Measurements from ENCODE around the gene THG1L.
A peak's percentile ranks its signal among the peaks of the same experiment; 100 is the strongest.

Gene THG1L

DNA sequence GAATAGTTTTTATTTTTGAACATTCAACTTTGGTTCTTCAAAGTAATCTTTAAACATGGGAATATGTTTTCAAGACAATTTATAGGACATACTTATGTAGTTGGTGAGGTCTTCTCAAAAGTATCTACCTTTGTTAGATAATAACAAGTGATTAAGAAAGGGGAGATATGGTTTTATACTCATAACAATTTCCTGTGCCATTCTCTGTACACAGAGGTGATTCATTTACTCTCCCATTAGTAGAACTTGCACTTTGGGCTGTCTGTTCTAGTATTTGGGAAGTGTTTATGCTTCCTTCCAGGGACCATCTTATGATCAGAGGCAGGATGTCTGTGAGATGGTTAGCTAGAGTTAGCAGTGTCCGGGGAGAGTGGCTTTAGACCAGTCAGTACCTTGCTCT, 27.5 kb downstream of the THG1L start:
- H3K27ac Mint-ChIP-seq, result no peak overlapping the region

DNA sequence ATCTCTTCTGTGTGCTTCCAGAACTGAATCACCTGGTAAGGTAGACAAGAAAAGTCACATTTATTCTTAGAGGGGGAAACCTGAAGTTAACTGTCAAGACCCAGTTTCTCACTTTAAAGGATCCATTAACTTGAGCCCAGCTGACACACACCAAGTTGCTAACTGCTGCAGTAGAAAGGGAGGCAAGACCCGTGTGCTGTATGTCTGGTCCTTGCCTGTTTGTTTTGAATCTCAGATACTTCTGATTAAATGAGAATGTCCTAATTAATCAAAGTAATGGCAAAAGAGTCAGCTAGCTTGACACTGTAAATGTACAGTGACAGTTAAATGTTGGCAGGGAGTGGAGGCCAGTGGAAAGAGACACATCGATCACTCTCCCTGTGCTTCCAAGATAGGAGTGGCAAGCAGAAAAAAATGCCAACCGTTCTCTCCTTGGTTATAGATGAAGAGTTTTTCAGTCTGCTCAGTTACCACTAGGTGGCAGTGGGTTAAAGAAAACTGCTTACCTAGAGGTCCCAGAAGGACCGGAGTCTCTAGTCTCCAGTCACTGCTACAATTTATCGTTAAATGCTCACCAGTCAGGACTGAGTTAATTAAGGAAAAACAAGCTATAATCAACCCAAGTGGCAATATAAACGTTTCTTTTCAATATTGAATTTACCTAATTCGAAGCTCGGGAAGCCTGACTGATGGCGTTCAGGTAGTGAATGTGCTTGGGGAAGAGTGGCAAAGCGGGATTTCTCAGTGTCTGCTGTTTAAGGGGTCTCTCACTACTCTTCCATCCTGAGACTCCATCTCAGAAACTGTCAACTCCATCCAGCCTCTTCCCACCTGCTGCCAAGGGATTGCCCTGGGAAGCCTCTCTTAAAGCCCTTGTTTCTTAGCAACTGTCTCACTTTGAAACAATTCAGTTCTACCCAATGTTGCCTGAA, 30.7 kb downstream of the THG1L start:
- H3K4me1 Mint-ChIP-seq, result peaks cover 3% of the 10 kb centered on the region
- H3K27ac Mint-ChIP-seq, result no peak overlapping the region
- no peaks in the 10 kb centered on the region for H3K36me3 Mint-ChIP-seq
- no peaks in the 10 kb centered on the region for H3K9me3 Mint-ChIP-seq
- DNase-seq (ENCODE audit: low spot score in 2 of 2) (peak; percentile 14 to 28), ATAC-seq (ENCODE audit: low read depth) (peak; percentile 85)
- no peaks in the 10 kb centered on the region for H3K27me3 Mint-ChIP-seq
- no peak overlapping the region for H3K4me3 Mint-ChIP-seq

More for the DNA sequence above, 27.5 kb downstream of the THG1L start:
- no peak overlapping the region for H3K4me3 Mint-ChIP-seq
- no peak for ATAC-seq (ENCODE audit: low read depth)
- H3K36me3 Mint-ChIP-seq, result peaks cover 11% of the 10 kb centered on the region
- no peak for DNase-seq (ENCODE audit: low spot score in 2 of 2)
- H3K27me3 Mint-ChIP-seq, result no peaks in the 10 kb centered on the region
- no peaks in the 10 kb centered on the region for H3K4me1 Mint-ChIP-seq
- no peaks in the 10 kb centered on the region for H3K9me3 Mint-ChIP-seq

DNA sequence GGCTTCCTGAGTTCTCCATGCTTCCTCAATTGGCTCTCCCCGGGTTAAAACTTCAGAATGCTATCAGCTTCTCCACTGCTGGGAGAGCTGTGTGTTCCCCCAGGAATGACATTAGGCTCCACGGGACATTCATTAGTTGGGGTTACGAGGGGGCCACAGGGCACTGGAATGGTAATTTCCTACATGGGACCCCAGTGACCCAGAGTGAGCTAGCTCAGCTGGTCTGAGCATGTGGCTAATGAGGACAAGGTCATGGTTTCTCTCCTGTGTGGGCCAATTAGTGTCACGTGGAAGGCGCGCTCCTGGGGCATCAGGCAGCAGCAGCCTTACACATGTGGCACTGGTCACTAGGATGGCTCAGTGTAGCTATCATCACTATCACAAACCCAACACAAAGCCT, 33.3 kb downstream of the THG1L start:
- ATAC-seq (ENCODE audit: low read depth), result no peak

DNA sequence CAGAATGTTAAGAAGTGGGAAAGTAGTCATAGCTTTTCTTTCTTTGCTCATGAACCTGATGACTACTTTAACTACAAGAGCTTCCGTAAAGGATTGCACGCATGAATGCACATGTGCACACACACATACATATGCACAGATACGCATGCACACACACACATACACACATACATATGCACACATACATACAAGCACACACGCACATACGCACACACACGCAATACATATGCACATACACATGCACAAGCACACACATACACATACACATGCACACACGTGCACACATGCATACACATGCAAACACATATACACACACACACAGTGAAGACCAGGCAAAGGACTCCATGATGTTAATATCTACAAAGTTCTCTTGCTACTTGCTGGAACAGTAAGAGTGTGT, 35.2 kb downstream of the THG1L start:
- Mint-ChIP-seq H3K4me1 (peaks cover 3% of the 10 kb centered on the region), H3K36me3 (no peaks in the 10 kb centered on the region), H3K27me3 (no peaks in the 10 kb centered on the region), H3K27ac (no peak overlapping the region), H3K4me3 (no peak overlapping the region), H3K9me3 (no peaks in the 10 kb centered on the region)
- ATAC-seq (ENCODE audit: low read depth) (no peak), DNase-seq (ENCODE audit: low spot score in 2 of 2) (no peak)

More for the DNA sequence above, 33.3 kb downstream of the THG1L start:
- Mint-ChIP-seq H3K9me3 (no peaks in the 10 kb centered on the region), H3K4me1 (peaks cover 3% of the 10 kb centered on the region), H3K27ac (no peak overlapping the region), H3K27me3 (no peaks in the 10 kb centered on the region), H3K36me3 (no peaks in the 10 kb centered on the region), H3K4me3 (no peak overlapping the region)
- no peak for DNase-seq (ENCODE audit: low spot score in 2 of 2)

DNA sequence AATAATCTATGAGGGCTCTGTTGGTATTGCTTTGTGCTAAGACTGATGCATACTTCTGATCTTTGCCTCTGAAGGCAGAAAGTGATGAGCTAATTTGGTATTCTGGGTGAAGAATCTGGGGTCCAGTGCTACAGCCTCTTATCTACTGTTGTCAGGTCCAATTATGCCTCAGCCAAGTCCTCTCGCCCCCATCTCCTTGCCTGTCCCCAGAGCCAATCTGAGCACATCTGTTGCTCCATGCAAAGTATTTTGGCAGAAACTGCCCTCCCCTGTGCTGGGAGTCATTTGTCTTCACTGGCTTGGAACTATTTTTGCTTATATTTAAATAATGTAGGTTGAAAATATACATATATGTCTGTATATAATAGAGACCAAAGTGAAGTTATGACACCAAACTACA, 35.7 kb downstream of the THG1L start:
- DNase-seq (ENCODE audit: low spot score in 2 of 2) (no peak), ATAC-seq (ENCODE audit: low read depth) (no peak)
- no peaks in the 10 kb centered on the region for H3K27me3 Mint-ChIP-seq
- no peak overlapping the region for H3K27ac Mint-ChIP-seq
- H3K36me3 Mint-ChIP-seq, result no peaks in the 10 kb centered on the region
- H3K4me3 Mint-ChIP-seq, result no peak overlapping the region
- H3K4me1 Mint-ChIP-seq, result peaks cover 3% of the 10 kb centered on the region
- H3K9me3 Mint-ChIP-seq, result no peaks in the 10 kb centered on the region

DNA sequence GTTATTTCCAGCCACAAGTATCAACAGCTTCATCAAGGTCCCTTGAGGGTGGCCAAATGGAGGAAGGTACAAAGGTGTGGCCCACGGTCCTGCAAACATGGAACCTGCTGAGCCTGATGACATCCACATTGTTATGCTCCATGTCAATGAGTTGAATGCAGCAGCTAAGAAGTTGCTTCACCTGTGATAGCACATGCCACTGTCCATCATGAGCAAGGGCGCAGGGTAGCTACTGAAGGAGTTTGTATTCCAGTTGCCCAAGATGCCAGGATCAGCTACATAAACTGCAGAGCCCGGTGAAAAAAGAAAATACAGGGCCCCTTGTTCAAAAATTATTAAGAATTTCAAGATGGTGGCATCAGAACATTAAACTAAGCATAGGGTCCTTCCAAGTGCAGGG, 36.5 kb downstream of the THG1L start:
- Mint-ChIP-seq H3K9me3 (no peaks in the 10 kb centered on the region), H3K36me3 (no peaks in the 10 kb centered on the region), H3K27ac (no peak overlapping the region), H3K4me3 (no peak overlapping the region), H3K4me1 (peaks cover 6% of the 10 kb centered on the region), H3K27me3 (no peaks in the 10 kb centered on the region)
- no peak for ATAC-seq (ENCODE audit: low read depth)
- DNase-seq (ENCODE audit: low spot score in 2 of 2), result no peak

DNA sequence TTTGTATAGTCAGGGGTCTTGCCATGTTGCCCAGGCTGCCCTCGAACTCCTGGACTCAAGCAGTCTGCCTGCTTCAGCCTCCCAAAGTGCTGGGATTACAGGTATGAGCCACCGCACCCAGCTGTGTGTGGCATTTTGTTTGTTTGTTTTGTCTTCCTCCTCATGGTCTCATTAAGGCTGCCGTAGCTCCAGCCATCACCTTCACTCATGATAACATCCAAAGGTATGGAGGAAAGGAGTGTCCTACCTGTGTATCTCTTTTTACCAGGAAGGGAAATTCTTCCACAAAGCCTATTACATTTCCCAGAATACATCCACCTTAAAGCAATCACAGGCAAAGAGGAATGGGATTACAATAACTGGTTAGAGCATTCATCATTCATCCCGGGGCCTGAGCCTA, 39.4 kb downstream of the THG1L start:
- Mint-ChIP-seq H3K4me1 (peaks cover 6% of the 10 kb centered on the region), H3K27ac (no peak overlapping the region), H3K27me3 (peaks cover 3% of the 10 kb centered on the region), H3K9me3 (no peaks in the 10 kb centered on the region), H3K4me3 (no peak overlapping the region), H3K36me3 (peaks cover 3% of the 10 kb centered on the region)
- no peak for ATAC-seq (ENCODE audit: low read depth)
- no peak for DNase-seq (ENCODE audit: low spot score in 2 of 2)

DNA sequence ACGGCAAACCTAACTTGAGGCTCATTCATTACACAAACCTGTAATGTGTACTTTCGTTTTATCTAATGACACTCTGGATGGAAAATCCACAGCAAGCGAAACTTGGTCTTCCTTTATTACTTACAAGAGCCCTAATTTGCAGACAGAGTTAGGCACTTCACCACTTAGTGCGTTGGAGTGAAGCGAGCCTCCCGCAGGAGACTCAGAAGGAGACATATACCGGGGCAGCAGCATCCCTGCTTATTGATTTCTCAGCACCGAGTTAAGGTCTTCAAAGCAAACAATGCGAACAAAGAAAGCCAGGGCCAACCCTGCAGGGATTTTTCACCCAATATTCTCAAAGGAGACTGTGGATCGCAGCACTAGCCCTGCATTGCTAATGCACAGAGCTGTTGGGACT, 40.9 kb downstream of the THG1L start:
- DNase-seq (ENCODE audit: low spot score in 2 of 2) (no peak), ATAC-seq (ENCODE audit: low read depth) (no peak)
- Mint-ChIP-seq H3K36me3 (peaks cover 3% of the 10 kb centered on the region), H3K4me1 (peaks cover 3% of the 10 kb centered on the region), H3K4me3 (peak overlapping the region; percentile 63), H3K27me3 (peaks cover 3% of the 10 kb centered on the region), H3K27ac (no peak overlapping the region), H3K9me3 (no peaks in the 10 kb centered on the region)

DNA sequence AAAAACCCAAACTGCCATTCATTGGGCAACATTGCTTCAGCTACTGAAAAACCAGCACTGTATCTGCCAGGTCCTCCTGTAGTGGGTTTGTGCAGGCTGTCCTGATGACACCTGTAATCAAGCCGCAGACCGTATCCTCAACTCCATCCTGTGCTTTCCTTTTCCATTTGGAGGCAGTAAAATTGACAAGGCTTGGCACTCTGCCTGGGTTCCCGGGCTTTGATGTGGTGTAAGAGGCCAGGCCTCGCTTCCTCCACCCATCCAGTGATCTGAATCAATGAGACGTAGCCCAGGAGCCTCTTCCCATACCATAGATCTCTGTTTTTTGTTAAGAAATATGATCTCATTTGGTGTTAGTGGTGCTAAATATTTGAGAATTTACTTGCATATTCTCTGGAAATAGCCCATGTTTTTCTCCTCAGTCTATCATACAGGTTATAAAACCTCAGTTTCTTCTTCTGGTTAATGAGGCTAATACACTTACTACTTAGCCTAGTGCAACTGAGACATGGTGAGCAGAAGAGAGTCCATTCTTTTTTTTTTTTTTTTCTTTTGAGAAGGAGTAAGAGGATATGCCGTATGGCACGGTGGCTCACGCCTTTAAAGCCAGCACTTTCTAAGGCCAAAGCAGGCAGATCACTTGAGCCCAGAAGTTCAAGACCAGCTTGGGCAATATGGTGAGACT, 47.0 kb downstream of the THG1L start:
- no peaks in the 10 kb centered on the region for H3K4me1 Mint-ChIP-seq
- no peaks in the 10 kb centered on the region for H3K9me3 Mint-ChIP-seq
- ATAC-seq (ENCODE audit: low read depth) (no peak), DNase-seq (ENCODE audit: low spot score in 2 of 2) (no peak)
- H3K4me3 Mint-ChIP-seq, result no peak overlapping the region
- peaks cover 1% of the 10 kb centered on the region for H3K36me3 Mint-ChIP-seq
- H3K27me3 Mint-ChIP-seq, result peaks cover 3% of the 10 kb centered on the region
- no peak overlapping the region for H3K27ac Mint-ChIP-seq

DNA sequence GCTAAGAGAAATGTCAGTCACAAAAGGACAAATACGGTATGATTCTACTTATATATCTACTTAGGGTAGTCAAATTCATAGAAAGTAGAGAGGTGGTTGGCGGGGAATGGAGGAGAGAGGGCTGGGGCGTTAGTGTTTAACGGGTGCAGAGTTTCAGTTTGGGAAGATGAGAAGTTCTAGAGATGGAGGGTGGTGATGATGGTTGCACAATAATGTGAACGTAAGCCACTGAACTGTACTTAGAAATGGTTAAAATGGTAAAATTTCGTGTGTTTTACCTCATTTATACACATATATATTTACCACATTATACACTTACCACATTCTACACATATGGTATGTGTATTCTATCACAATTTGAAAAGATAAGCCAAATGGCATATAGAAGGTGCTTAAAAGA, 48.0 kb downstream of the THG1L start:
- no peak for ATAC-seq (ENCODE audit: low read depth)
- no peaks in the 10 kb centered on the region for H3K4me1 Mint-ChIP-seq

DNA sequence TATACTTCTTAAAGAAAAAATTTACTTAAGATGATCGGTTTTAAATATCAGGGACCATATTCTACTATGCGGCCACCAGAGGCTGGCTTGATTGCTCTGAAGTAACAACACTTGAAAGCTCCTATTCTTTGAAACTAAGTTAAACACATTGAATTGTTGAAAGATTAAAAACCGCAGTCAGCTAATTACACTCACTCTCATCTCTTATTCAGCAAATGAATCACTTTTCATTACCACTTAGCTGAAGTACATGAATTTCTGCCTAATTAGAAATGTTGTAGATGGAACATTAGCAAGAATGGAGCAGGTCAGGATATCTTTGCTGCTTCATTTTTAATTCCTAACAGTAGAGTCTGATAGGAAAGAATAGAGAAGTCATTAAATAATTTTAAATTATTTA, 54.6 kb downstream of the THG1L start:
- H3K27me3 Mint-ChIP-seq, result no peaks in the 10 kb centered on the region
- H3K9me3 Mint-ChIP-seq, result no peaks in the 10 kb centered on the region
- peaks cover 21% of the 10 kb centered on the region for H3K36me3 Mint-ChIP-seq
- no peak overlapping the region for H3K4me3 Mint-ChIP-seq
- DNase-seq (ENCODE audit: low spot score in 2 of 2) (no peak), ATAC-seq (ENCODE audit: low read depth) (no peak)
- no peak overlapping the region for H3K27ac Mint-ChIP-seq
- H3K4me1 Mint-ChIP-seq, result no peaks in the 10 kb centered on the region

More for the DNA sequence above, 48.0 kb downstream of the THG1L start:
- DNase-seq (ENCODE audit: low spot score in 2 of 2), result no peak
- no peak overlapping the region for H3K4me3 Mint-ChIP-seq
- H3K27ac Mint-ChIP-seq, result no peak overlapping the region
- H3K27me3 Mint-ChIP-seq, result no peaks in the 10 kb centered on the region
- H3K36me3 Mint-ChIP-seq, result no peaks in the 10 kb centered on the region
- H3K9me3 Mint-ChIP-seq, result no peaks in the 10 kb centered on the region

All from memory B cell (primary cell).